Spleen (tissue), 7 donors: ENCODE results near the gene PUS1.

Experiments
- POLR2A ChIP-seq, 3 donors: fragments of 450-650 bp; IDR thresholded peaks; one replicate each; pipeline ENCODE4 v1.5.1; 2017; ENCODE audit warnings: antibody characterized with exemption in 3 of 3, mild to moderate bottlenecking in 1 of 3
- POLR2AphosphoS5 ChIP-seq, 3 donors: sonication (generic); formaldehyde crosslinking; IDR thresholded peaks; one replicate each; pipeline ENCODE4 v1.5.1; 2017; ENCODE audit warnings: antibody characterized with exemption in 3 of 3
- TF ChIP-seq, protein P1 (sequence below), 11 experiments: fragments of 200-600 bp in 7 of 11; fragments of 450-650 bp in 4 of 11; sonication (generic) in 4 of 11; IDR thresholded peaks in 8 of 11; conservative IDR thresholded peaks in 3 of 11; 1 replicate in 7 of 11; 2 replicates in 4 of 11; pipeline versions ENCODE4 v1.4.0 to v1.8.0; 2016 to 2021; ENCODE audit warnings: antibody characterized with exemption in 11 of 11, inconsistent platforms in 4 of 11, mild to moderate bottlenecking in 1 of 11
- donor health status: DM: no; HTN: no; CAD: no; lungs with moderate emphysema.
- donor health status: DM: no; HTN: no; CAD: no.
- donor health status: DM: no; HTN: no; CAD: no.

DNA sequence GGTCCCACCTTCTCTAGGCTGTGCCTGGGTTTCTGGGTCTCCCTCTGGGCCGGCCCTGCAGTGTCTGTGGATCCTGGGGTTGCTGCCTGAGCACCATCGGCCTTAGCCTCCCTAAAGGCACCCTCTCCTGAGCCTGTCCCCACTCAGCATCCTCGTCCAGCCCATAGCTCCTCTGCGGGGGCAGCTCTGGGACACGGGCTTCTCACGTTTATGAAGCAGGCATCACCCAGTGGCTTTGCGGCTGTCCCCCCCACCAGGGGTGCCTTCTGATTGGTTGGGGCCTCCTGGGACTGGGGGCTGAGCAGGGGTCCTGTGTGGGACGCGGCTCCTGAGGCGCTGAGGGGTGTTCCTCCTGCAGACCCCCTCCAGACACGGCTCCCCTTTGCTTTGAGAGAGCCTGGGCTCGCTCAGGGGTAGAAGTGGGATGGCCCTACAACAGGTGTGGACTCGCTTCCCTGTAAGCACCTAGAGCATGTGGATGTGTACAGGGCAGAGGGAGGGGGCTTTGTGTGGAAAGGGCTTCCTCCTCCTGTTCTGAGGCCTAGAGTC lies 23.9 kb upstream of the PUS1 start:
- TF ChIP-seq, protein P1, sequence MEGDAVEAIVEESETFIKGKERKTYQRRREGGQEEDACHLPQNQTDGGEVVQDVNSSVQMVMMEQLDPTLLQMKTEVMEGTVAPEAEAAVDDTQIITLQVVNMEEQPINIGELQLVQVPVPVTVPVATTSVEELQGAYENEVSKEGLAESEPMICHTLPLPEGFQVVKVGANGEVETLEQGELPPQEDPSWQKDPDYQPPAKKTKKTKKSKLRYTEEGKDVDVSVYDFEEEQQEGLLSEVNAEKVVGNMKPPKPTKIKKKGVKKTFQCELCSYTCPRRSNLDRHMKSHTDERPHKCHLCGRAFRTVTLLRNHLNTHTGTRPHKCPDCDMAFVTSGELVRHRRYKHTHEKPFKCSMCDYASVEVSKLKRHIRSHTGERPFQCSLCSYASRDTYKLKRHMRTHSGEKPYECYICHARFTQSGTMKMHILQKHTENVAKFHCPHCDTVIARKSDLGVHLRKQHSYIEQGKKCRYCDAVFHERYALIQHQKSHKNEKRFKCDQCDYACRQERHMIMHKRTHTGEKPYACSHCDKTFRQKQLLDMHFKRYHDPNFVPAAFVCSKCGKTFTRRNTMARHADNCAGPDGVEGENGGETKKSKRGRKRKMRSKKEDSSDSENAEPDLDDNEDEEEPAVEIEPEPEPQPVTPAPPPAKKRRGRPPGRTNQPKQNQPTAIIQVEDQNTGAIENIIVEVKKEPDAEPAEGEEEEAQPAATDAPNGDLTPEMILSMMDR (IDR thresholded peaks at IDR 0.05 in 8 of 11, conservative IDR thresholded peaks at IDR 0.05 in 3 of 11): no peak
- TF ChIP-seq POLR2A (IDR thresholded peaks at IDR 0.05) (no peak), POLR2AphosphoS5 (IDR thresholded peaks at IDR 0.05) (no peak)
